Ascending aorta (tissue), 2 donors: ENCODE measurements around the gene TTLL5. TPM values are rescaled to one million over a fixed set of nuclear protein-coding genes. Genes with fewer than 3 reads are reported as not detected.

Experiments used
- DNase-seq, 2 donors: peaks; one replicate each; pipeline ENCODE4 v3.0.0-alpha.2; 2019; ENCODE audit warnings: low spot score in 2 of 2
- H3K27ac ChIP-seq, 2 donors: fragments of 200-600 bp; sonication (generic); one replicate each; pipeline ENCODE4 v1.5.1; 2016 to 2017; ENCODE audit warnings: mild to moderate bottlenecking in 1 of 2
- H3K27me3 ChIP-seq: fragments of 200-600 bp; sonication (generic); one replicate; pipeline ENCODE4 v1.5.1; 2017
- H3K36me3 ChIP-seq, 2 donors: fragments of 200-600 bp; sonication (generic); one replicate each; pipeline ENCODE4 v1.5.1; 2016
- H3K4me1 ChIP-seq, 2 donors: fragments of 200-600 bp; sonication (generic); one replicate each; pipeline ENCODE4 v1.5.1; 2016 to 2017; ENCODE audit warnings: mild to moderate bottlenecking in 1 of 2
- H3K4me3 ChIP-seq, 2 donors: fragments of 200-600 bp; sonication (generic); one replicate each; pipeline ENCODE4 v1.5.1; 2016 to 2017; ENCODE audit warnings: mild to moderate bottlenecking in 1 of 2
- H3K9me3 ChIP-seq, 2 donors: fragments of 200-600 bp; sonication (generic); one replicate each; pipeline ENCODE4 v1.5.1; 2016
- CTCF ChIP-seq, 3 experiments: fragments of 200-600 bp in 2 of 3; fragments of 450-650 bp in 1 of 3; sonication (generic) in 2 of 3; IDR thresholded peaks; one replicate each; pipeline ENCODE4 v1.5.1; 2016 to 2019; ENCODE audit warnings: antibody characterized with exemption in 3 of 3, mild to moderate bottlenecking in 1 of 3, moderate library complexity in 1 of 3
- intact Hi-C: fragments of 100-400 bp; cut with DNase I; formaldehyde crosslinking; loops from one replicate; pipeline ENCODE4 v1.15.1; 2023
- total RNA-seq: library from RNA; depleted of rRNA; stranded (reverse); fragments of >200 nt; gene quantifications from one replicate; pipeline ENCODE4 v1.1.0, GENCODE V29; 2016

The TTLL5 gene
- total RNA-seq, 1 donor from 2014 or later: 43.1 TPM

DNA sequence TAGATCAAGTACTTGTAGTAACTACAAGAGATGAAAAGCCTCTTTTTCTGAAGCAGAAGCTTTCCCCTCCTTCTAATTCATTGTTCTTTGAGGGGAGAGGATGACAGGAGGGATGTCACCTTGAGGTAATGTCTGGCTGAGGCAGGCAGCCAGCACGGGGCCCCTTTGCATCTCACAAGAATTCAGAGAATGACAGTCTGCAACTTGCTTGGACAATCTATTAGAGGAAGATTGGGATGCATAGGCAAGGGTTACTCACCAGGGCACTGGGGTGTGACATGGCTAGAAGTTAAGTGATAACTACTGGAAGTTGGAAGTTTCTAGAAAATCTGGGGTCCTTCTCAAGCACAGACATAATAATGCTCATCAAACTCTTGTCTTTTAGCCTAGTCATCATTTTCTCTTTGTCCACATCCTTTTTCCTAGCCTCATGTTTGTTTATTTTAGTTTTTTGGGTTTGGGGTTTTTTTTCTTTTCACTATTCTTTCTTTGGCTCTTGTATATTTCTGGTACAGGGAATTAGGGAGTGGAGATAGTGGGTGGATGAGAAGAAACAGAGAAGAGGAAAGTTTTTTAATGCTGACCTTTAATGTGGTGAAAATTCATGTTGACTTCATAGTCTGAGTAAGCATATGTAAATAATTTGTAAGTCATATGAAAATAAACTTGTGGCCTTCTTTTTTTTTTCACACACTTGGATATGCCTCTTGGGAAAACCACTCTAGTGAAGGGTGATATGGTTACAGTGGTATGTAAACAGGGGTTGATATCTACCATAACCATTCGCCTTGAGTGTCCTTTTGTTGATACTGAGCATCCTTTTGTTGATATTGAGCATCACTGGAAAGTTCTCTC is 55.1 kb downstream of the TTLL5 start:
- Histone ChIP-seq H3K27ac (no peak overlapping the region), H3K4me1 (peaks cover 6 to 40% of the 10 kb centered on the region in 2 donors), H3K4me3 (no peak overlapping the region), H3K36me3 (no peaks in the 10 kb centered on the region), H3K27me3 (no peaks in the 10 kb centered on the region), H3K9me3 (no peaks in the 10 kb centered on the region)
- intact Hi-C loops: no loop called here
- no peak for DNase-seq
- TF ChIP-seq CTCF (IDR thresholded peaks at IDR 0.05): no peak

- Histone ChIP-seq H3K27ac (no peak overlapping the region), H3K9me3 (no peaks in the 10 kb centered on the region), H3K4me3 (no peak overlapping the region), H3K36me3 (no peaks in the 10 kb centered on the region), H3K27me3 (no peaks in the 10 kb centered on the region), H3K4me1 (peaks cover 6 to 26% of the 10 kb centered on the region in 2 donors)
- intact Hi-C loops: no loop called here
- no peak for DNase-seq
- no peak for TF ChIP-seq CTCF (IDR thresholded peaks at IDR 0.05)
Measured at GRCh38 chr14:75717729-75718128, 56.7 kb downstream of the TTLL5 start.

DNA sequence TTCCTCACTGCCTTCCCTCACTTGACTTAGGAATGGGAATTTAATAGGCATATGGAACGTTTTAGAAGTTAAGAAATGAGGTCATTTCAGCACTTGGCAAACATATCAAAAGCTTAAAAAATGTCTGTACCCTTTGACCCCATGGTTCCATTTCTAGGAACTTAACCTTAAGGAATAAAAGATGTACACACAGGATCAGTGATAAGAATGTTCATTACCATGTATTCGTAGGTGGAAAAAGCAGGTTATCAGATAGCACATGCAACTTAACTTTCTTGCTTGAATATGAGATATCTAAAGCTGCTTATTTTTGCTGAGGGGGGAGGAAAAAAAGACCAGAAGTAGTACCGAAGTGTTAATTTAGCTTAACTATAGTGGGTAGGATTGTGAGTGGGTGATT is 57.2 kb downstream of the TTLL5 start:
- H3K4me1 ChIP-seq: peaks cover 6 to 24% of the 10 kb centered on the region in 2 donors
- no peaks in the 10 kb centered on the region for H3K27me3 ChIP-seq
- H3K36me3 ChIP-seq: no peaks in the 10 kb centered on the region
- no peak overlapping the region for H3K27ac ChIP-seq
- no peak overlapping the region for H3K4me3 ChIP-seq
- DNase-seq: no peak
- no peak for TF ChIP-seq CTCF (IDR thresholded peaks at IDR 0.05)
- H3K9me3 ChIP-seq: no peaks in the 10 kb centered on the region
- intact Hi-C loops: no loop called here

GRCh38 chr14:75720116-75720515 is 59.1 kb downstream of the TTLL5 start:
- no peak overlapping the region for H3K4me3 ChIP-seq
- peak overlapping the region; percentile 30 to 56 for H3K27ac ChIP-seq
- H3K4me1 ChIP-seq: peaks cover 6 to 24% of the 10 kb centered on the region in 2 donors
- no peak for DNase-seq
- H3K36me3 ChIP-seq: no peaks in the 10 kb centered on the region
- no peaks in the 10 kb centered on the region for H3K9me3 ChIP-seq
- no peaks in the 10 kb centered on the region for H3K27me3 ChIP-seq
- intact Hi-C loops: loop anchor here (5.0 kb wide), 1 partner anchor 87 kb away; no protein-coding TSS in a partner anchor
- no peak for TF ChIP-seq CTCF (IDR thresholded peaks at IDR 0.05)

- peak overlapping the region in 1 of 2 donors; percentile 29 for H3K4me3 ChIP-seq
Measured at GRCh38 chr14:75720842-75721498, 59.9 kb downstream of the TTLL5 start.

More at GRCh38 chr14:75720842-75721498, 59.9 kb downstream of the TTLL5 start:
- no peak for TF ChIP-seq CTCF (IDR thresholded peaks at IDR 0.05)
- Histone ChIP-seq H3K4me1 (peaks cover 6 to 24% of the 10 kb centered on the region in 2 donors), H3K9me3 (no peaks in the 10 kb centered on the region), H3K27me3 (no peaks in the 10 kb centered on the region), H3K27ac (peak overlapping the region; percentile 30 to 56), H3K36me3 (no peaks in the 10 kb centered on the region)
- intact Hi-C loops: loop anchor here (5.0 kb wide), 1 partner anchor 86 kb away; no protein-coding TSS in a partner anchor
- DNase-seq: peak in 1 of 2 donors; percentile 85
